ENCODE data around the gene ECSCR.
A peak's percentile ranks its signal among the peaks of the same experiment; 100 is the strongest.
"Not testable (repeated sequence)": the region's sequence is repeated elsewhere in the genome, so short reads cannot be mapped to it uniquely, and the experiment has no call there.

Gene ECSCR

DNA sequence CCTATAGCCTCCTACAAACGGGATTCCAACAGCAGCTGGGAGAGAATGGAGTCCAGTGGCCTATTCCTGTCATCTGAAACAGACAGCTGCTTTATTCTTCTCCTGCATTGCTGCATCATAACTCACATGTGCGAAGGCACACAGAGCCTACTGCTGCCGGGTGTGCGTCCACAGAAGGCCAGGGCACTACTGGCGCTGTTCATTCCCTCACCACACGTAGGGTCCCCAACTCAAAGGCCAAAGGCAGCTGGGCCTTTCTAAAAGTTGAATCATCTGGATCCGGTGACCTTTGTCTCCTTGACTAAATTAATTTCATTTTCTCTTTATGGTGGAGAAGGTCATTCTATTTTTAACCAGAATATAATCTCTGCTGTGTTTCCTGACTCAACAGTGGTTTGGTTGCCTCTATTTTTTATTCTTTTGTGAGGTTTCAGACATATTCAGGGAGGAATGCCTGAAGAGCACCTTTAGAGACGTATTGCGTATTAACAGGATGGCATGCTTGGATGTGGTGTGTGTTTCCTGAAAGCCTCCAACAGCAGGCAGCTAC, 47.9 kb downstream of the ECSCR start:
- no peak for DNase-seq (ENCODE audit: low read depth, low spot score)

GRCh38 chr5:139413963-139414362, 48.6 kb downstream of the ECSCR start:
- DNase-seq (ENCODE audit: low read depth, low spot score), result no peak

- no peak for DNase-seq (ENCODE audit: low read depth, low spot score)
Measured at GRCh38 chr5:139413153-139413552, 49.4 kb downstream of the ECSCR start.

DNA sequence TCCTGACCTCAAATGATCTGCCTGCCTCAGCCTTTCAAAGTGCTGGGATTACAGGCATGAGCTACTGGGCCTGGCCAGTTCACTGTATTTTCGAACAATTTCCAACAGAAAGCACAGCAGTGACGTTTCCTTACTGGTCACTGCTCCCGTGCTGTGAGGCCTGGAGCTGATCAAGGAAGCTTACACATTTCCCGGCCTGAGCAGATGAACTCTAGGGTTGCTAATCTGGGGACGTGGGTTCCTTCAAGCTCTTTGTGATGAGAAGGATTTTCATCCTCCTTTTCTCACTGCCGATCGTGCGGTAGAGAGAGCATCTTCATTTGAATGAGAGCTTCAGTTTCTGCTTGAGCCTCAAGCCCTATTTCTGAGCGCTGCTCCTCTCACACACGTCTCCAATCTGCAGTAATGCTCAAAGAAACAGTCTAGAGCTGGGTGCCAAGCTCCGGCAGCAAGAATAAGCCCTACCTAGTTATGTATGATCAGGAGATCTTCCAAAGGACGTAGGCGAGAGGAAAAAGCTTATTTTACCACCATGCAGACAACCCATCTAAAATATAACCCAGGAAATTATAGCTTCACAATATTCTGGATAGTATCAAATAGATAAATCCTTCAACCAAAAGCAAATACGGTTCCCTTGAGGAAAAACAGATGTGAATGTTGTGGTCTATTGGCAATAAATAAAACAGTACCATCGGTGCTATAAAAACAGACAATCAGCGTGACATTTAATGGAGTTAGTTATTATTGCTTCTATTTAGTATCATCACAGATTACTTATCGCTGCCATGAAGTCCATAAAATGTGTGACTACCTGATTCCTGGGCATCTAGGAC, 51.3 kb downstream of the ECSCR start:
- DNase-seq (ENCODE audit: low read depth, low spot score), result no peak

GRCh38 chr5:139410121-139410992, 52.2 kb downstream of the ECSCR start:
- DNase-seq (ENCODE audit: low read depth, low spot score), result no peak

DNA sequence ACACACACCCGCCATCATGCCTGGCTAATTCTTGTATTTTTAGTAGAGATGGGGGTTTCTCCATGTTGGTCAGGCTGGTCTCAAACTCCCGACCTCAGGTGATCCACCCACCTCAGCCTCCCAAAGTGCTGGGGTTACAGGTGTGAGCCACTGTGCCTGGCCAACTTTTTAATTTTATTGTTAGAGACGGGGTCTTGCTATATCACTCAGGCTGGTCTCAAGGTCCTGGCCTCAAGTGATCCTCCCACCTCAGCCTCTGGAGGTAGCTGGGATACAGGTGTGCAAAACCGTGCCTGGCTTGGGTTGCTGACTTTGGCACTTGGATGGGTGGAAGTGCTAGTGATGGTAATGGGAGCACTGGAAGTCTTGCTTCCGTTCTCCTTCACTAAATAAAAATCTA, 53.4 kb downstream of the ECSCR start:
- not testable (repeated sequence) for DNase-seq (ENCODE audit: low read depth, low spot score)

GRCh38 chr5:139408191-139408590, 54.4 kb downstream of the ECSCR start:
- no peak for DNase-seq (ENCODE audit: low read depth, low spot score)

- DNase-seq (ENCODE audit: low read depth, low spot score), result no peak
Measured at GRCh38 chr5:139407517-139407916, 55.0 kb downstream of the ECSCR start.

- no peak for DNase-seq (ENCODE audit: low read depth, low spot score)
Measured at GRCh38 chr5:139406963-139407362, 55.6 kb downstream of the ECSCR start.

GRCh38 chr5:139404484-139404840, 58.1 kb downstream of the ECSCR start:
- DNase-seq (ENCODE audit: low read depth, low spot score), result no peak

GRCh38 chr5:139403787-139404483, 58.6 kb downstream of the ECSCR start, which contains the start of gene SPATA24:
Gene SPATA24 (minus strand): TSS chr5:139404089. CDS start chr5:139404060, 29 bp downstream.
- DNase-seq (ENCODE audit: low read depth, low spot score), result peak; percentile 95

DNA sequence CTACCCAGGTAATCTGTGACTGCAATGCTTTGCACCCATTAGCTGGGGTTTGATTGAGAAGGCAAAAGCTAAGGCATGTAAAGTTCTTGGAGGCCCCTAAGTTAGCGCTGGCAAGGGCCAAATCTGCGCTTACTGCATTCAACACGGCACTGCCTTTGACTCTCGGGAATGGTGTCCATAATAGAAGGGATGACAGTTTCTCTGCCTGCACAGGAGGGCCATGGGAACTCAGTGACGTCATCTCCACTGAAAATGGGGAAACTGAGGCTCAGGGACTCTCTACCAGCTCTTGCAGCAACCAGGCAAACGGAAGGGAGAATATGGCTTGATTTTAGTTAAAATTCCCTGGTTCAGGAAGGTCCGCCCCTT, 59.1 kb downstream of the ECSCR start:
- DNase-seq (ENCODE audit: low read depth, low spot score), result no peak

GRCh38 chr5:139402561-139403158, 59.9 kb downstream of the ECSCR start:
- DNase-seq (ENCODE audit: low read depth, low spot score), result no peak

- no peak for DNase-seq (ENCODE audit: low read depth, low spot score)
Measured at GRCh38 chr5:139401546-139401945, 61.0 kb downstream of the ECSCR start.

GRCh38 chr5:139399501-139400121, 62.9 kb downstream of the ECSCR start:
- DNase-seq (ENCODE audit: low read depth, low spot score), result no peak
